HG02588 (cell line): ENCODE results near the gene GNG12.

Source experiments
- ATAC-seq: cut with Tn5 transposase; IDR thresholded peaks from one replicate; pipeline ENCODE4 v1.9.1; 2021; ENCODE audit warnings: mild to moderate bottlenecking, moderate library complexity; ENCODE audit not compliant: unreplicated experiment

The GNG12 gene

DNA sequence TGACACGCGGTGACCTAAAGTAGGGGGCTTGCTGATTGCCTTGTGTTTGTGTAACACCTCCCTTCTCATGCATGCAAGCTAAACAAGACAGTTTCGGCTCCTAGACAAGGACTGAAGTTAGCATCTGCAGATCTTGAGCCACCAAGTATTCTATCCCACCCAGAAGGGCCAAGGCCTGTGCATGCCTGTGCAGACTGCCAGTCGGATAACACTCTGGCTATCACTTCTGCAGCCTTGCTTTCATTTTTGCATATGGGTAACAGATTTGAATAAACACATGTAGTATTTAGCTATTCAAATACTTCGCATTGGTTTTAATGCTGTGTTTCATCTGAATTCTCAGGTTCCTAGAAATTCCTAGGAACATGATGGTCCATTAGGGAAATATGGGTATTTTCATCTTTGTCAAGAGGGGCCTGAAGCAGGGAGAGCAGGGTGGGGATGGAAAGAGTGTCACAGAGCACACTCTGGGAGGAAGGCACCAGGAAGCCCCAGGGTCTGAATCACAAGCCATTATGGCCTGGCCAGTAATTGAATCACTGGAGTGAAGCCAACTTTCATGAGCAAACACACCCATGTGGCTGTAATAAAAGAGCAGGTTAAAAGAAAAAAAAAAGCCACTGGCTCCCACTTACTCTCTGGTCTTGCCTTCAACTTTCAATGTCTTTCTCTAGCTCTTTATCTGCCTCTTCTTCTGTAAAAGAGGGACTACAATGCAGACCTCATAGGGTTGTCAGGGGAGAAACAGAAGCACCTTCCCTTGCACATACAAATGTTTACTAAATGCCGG is 120.0 kb downstream of the GNG12 start:
- ATAC-seq: no peak

DNA sequence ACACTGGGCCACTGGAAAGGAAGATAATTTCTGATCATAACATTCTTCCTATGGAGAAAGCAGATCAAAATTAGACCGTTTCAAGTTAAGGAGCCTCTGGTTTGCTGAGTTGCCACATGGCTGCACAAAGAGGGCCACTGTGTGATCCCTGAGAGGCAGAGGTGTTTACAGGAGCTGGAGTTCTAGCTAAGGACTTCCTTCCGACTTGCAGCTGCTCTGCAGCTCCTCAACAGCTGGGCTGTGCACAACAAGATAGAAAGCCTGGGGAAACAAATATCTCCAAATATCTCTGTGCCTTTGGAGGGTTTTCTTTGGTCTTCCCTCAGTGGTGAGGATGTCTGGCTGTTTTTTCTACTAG is 121.4 kb downstream of the GNG12 start:
- no peak for ATAC-seq

DNA sequence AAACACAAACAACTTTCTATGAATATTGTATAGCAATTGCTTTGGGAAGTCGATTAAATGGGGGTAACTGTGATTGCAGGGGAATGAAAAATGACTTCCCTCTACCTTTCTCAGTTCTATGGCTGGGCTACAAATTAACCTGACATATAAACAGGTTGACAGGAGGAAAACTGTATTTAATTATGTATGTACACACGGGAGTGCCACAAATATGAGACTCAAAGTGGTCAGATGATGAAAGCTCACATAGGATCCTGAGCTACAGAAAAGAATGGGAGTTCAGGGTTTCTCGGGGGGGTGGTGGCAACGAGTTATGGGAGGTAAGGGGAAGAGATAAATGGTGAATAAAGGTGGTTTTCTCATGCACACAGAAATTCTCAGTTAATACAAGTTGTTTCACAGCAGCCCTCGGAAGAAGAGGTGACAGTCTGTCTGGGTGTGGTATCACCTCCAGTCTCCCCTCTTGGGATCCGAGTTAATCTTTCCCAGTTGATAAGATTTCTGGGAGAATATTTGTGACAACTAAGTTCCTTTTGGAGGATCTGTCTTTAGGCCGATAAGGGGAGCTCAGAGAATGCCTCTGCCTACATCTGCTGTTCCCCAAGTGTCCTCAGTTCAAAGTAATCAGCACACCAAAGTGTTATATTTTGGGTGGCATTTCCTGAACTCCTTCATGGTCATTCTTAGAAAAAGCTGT is 122.0 kb downstream of the GNG12 start:
- no peak for ATAC-seq

DNA sequence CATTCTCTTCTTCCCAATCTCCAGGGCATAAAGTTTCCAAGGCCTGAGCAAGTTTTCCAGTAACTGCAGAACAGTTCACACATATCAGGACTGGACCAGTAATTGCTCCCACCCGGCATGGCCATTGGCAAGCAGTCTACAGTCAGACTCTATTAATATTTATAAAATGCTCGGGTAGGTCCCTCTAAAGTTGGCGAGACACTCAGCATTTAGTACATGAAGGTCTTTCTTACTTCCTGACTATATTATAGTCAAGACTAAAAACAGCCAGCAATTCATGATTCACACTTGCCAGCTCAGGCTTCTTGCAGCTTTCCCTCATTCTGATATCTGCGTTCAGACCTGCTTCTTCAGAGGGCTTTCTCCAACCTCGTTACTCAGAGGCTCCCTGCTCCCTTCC is 122.8 kb downstream of the GNG12 start:
- no peak for ATAC-seq

DNA sequence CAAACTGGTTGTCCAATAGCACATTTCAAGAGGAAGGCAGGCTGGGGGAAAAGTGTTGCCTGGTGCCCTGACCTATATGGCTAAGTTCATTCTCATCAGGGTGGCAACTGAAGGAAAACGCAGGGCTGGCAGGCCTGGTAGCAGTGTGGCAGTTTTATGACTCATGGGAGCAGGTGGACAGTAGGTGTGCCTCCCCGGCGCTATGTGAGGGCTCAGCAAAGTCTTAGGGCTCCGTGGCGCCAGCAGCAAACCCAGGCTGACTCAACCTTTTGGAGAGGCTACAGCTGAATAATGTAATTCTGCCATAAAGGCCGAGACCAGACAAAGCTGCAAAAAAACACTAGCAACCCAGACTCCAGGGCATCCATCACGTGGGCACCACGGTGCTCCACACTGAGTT is 124.7 kb downstream of the GNG12 start:
- ATAC-seq: no peak

DNA sequence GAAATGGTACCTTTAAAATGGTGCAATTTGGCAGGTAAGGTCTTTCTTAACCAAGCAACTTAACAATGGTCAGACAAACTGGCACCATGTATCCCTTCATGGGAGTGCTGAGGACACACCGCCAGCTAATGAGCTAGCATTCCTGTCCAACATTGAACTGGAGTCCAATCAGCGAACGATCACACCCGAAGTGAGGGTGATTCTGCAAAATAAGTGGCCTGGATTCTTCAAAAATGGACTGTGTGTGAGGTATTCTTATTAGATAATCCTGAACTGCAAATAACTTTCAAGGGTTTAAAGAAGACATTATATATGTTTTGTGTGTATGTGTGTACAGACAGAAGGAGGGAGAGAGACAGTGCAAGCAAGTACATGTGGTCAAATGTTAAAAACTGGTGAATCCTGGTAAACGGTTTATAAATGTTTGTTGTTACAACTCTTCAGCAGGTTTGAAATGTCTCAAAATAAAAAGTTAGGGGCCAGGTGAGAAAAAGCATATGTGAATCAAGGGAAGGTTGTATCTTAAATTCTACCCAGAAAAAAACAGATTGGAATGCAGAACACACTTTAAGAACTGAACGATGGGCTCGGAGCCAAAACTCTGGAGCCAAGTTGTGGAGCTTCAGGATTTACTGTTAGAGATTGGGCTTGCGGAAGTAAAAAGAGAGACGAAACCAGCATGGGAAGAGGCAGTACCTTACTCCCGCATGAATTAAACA is 127.4 kb downstream of the GNG12 start:
- no peak for ATAC-seq

DNA sequence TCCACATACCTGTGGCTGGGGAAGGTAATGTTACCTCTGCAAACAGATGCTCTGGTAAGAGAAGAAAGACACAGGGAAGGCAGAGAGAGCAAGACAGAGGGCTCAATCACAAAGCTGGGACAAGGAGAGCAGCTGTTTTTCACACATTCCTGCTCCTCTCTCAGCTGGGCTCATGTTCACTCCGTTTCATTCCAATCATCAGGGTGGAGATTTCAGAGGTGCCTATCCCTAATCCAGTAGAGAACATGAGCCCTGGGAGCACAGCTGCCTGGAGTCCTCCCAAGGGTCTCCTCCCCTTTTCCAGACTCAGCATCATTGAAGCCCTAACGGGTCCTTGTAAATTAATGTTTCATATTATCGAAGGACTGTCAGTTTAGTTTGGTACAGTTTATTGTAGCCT is 128.9 kb downstream of the GNG12 start:
- ATAC-seq: no peak

DNA sequence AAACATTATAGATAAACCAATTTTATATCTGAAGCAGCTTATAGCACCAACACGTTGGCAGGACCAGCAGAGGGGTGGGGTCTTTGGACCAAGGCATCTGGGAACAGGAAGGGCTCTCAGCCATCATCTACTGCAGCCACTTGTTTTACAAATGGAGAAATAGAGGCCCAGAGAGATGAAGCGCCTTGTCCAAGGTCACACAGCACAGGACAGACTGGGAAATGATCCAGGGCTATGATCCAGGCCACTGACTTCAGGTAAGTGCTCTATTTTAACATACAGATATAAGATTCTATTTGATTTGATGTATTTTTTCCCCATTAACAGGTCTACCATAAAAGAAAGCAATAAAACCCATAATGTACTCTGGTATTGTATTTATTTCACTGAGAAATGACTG is 131.4 kb downstream of the GNG12 start:
- no peak for ATAC-seq

DNA sequence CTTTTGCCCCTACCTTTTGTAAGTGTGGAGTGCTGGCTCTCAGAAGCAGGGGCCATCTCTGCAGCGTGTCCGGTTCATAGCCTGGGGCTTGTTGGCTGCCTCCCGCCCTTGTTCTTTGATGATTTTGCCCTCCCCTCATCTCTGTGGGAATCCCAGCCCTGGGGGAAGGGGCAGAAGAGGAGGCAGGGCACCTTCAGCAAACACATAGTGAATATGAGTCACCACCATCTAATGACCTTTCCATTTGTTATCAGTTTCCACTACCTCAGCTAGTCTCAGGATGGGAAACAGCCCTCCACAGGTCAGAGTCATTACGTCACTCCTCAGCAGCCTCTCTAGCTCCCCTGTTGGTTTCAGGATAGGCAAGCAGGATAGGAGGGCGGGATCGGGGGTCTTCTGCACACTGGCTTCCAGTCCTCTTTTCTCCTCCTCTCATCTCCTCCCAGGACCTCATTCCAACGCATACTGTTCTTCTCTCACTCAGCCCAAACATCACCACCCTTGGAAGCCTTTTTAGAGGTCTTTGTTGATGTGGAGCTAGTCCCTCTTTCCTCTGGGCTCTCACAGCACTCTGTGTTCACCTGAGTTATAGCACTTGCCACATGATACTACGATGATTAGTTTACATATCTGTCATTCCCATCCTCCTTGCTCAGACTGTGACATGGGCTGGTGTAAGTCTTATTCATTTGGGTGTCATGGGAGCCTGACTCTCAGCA is 132.4 kb downstream of the GNG12 start:
- no peak for ATAC-seq

DNA sequence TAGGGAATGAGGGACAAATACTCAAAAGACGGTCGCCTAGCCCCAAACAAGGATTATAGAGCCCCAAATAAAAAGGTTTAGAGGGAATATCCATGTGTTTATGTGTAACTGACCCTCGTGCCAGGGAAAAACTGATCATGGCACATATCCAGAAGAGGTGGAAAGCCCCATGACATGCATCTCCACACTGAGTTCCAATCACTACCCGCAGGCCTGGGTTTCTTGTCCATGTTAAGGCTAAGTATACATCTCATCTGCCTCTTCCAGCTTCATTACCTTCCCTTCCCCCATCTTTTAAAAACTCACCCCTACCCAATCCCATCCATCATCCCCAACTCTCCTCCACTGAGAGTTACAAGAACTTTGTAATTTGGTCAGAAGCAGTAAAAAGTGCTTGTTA is 133.0 kb downstream of the GNG12 start:
- no peak for ATAC-seq

DNA sequence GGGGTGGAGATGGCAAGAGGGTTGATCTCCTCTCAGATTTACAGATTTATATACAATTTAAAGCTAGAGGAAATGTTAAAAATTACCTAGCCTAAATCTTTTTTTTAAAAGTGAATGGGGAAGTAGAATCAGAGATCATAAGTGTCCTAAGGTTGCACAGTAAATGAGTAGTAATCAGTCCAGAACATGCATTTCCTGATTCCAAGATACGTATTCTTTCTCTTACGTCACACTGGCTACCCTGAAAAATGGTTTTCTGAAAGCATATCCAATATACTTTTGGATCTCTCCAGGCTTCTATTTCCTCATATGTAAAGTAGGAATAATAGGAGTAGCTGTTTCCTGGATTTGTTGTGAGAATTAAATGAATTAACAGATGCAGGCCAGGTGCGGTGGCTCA is 136.6 kb downstream of the GNG12 start:
- ATAC-seq: no peak

DNA sequence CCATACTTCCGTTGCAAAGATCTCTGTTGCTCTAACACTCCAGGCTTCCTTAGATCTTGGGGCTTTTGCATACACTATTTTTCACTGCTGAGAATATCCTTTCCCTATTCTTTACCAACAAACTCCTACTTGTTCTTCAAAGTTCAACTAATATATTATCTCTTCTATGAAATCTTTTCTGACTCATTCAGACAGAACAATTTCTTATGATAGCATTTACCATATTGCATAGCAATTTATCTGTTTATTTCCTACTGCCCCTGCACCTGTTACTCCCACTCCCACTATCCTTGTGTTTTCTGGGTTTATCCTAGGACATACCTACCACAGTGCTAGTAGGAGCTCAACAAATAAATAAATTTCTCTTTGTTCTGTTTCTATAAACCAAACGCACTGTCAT is 137.3 kb downstream of the GNG12 start:
- no peak for ATAC-seq

DNA sequence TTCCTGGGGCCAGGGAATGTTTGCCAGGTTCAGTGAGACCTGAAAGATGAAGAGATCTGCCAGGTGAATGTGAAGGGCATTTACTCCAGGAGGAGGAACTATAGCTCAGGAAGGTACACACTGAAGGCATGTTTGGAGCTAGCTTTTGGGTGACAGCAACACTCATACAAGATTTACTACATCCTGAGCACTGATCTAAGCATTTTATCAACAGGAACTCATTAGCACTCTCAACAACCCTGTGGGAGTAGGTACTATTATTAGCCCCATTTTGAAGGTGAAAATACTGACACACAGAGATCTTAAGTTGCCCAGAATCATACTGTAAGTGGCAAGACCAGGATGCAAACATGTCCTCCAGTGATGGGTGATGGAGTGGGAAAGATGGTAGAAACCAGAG is 141.6 kb downstream of the GNG12 start:
- no peak for ATAC-seq

DNA sequence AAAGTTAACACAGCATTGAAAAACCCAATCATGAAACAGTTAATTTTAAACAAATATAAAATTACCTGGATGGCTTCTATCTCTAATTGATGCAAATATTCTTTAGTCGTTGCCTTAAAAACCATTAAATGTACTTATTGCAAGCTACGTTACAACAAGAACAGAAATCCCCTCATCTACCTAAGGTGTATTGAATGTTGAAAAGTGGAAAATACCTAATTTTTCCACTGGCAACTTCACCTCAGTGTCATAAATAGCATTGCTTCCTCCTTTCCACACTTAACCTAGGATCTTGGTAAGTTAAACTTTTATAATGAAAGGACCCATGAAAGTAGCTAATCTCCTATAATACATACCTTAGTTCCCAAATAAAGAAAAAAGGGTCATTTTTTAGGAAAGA is 142.9 kb downstream of the GNG12 start:
- ATAC-seq: no peak

DNA sequence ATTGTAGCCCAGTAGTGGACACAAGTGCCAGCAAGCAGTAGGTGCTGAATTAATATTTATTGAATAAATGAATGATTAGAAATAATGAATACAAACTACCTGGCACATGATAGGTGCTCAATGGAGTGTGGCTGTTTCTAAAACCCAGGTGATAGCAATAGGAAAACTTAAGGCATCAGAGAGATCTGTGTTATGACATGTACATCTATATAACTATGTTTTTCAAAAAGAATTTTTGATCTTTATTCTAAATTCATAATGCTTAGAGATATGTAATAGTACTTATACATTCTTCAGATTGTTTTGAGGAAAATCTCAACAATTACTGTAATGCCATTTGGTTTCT is 143.3 kb downstream of the GNG12 start:
- ATAC-seq: no peak

DNA sequence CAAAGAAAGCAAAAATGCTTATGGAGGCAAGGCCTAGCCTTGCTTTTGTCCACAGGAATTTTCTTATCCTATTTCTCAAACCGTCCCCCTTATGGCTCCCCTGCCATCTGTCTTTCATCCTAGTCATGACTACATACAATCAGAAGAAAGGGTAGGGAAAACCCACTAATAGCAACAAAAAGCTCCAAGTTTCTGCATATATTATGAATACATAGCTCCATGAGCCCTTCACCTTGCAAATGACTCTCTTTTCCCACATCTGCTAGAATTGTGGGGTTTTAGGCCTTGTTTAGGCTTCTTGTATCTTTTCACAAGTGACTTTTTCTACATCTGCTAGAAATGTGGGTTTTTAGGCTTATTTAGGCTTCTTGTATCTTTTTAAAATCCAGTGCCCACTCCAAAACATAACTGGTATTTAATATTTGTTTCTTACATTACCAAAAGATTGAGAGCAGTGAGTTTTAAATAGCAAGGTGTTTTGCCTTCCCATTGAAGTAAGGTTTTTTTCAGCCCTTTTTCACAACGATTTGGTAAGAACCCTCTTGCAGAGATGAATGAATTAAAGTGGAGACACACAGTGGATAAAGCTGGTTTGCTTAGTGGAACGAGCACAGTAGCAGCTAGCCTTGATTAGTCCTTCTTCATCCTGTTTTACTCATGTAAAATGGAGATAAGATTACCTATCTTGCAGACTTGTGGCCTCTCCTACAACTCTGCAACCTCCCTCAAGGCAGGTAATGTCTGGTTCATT is 143.8 kb downstream of the GNG12 start:
- ATAC-seq: no peak

DNA sequence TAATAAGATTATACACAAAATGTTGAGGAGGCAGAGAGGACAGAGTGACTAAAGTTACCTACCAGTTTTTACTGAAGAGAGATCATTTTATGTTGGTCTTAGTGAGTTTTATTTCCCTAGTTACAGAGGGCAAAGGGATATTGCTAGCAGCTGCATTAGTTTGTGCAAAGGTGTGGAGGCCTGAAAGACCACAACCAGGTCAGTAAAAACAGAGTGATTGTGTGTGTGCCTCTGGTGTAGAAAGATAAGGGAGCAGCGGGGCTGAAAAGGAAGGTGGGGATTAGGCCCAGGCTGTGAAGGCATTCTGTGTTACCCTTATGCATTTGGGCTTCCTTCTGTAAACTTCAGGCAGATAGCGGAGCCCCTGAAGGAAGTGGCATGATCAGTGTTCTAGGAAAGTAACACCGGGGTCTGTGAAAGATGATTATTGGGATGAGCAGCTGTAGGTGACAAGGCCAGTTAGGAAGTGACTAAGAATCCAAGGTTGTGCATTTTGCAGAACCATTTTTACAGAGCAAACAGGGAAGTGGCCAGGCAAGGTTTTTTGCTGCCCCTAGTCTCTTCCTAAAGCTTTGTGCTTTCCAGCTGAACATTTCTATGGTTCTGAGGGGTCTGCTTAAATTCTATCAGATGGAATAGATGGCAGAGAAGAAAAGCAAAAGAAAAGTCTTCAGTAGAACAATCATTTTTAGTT is 144.6 kb downstream of the GNG12 start:
- no peak for ATAC-seq

DNA sequence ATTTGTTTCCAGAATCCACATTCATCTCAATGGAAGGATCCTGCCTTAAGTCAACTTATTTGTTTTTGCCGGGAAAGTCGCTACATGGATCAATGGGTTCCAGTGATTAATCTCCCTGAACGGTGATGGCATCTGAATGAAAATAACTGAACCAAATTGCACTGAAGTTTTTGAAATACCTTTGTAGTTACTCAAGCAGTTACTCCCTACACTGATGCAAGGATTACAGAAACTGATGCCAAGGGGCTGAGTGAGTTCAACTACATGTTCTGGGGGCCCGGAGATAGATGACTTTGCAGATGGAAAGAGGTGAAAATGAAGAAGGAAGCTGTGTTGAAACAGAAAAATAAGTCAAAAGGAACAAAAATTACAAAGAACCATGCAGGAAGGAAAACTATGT is 145.6 kb downstream of the GNG12 start:
- no peak for ATAC-seq

DNA sequence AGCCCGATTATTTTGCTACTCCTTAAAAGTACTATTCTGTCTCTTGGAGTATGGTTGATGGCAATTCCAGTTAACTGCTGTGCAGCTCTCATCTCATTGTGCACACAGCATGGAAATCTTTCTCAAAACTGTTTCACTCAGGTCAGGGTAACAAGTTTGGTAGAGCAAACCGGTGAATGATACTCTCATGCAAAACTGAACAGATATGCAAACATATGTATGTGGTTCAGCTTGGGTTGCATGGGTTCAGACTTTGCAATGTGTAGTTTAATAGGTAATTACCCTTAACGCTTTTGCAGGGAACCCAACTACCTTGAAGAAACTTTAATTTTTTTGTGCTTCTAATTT is 146.1 kb downstream of the GNG12 start:
- ATAC-seq: no peak
